ENCODE results near the gene SF3B1. TPM values are rescaled to one million over a fixed set of nuclear protein-coding genes. Genes with fewer than 3 reads are reported as not detected.

The SF3B1 gene
- total and polyA plus RNA-seq, 10 of the 15 experiments (the other 5 are each of a cell fraction or from before 2014, with no cell fraction given) = 163 to 565 (median 239) TPM

GRCh38 chr2:197425550-197425949 is 9.3 kb downstream of the SF3B1 start:
- Histone ChIP-seq H3K4me2 (ENCODE audit: control insufficient read depth, insufficient read depth) (no peak overlapping the region), H3K9me3 (replicated peaks; ENCODE audit: control insufficient read depth, insufficient read depth, low read length) (no peaks in the 10 kb centered on the region), H3K27me3 (replicated peaks in 1 of 2; ENCODE audit: control insufficient read depth in 2 of 2, insufficient read depth in 2 of 2, low read length in 1 of 2) (no peaks in the 10 kb centered on the region), H3K36me3 (ENCODE audit: control insufficient read depth in 2 of 2, insufficient read depth in 2 of 2, low read length in 1 of 2) (peaks cover 3 to 27% of the 10 kb centered on the region in 2 experiments), H2AFZ (ENCODE audit: control insufficient read depth, low read depth, low read length) (no peak overlapping the region), H3K4me1 (ENCODE audit: control insufficient read depth, insufficient read depth, low read length) (0 out of 2 replicates have a peak, but pooled peaks cover 3% of the 10 kb centered on the region), H3K9ac (ENCODE audit: control insufficient read depth, insufficient read depth, low read length) (no peak overlapping the region), H3K27ac (ENCODE audit: control insufficient read depth, insufficient read depth) (no peak overlapping the region), H3K4me3 (no peak overlapping the region), H3K79me2 (ENCODE audit: control insufficient read depth, insufficient read depth, low read length) (peaks cover 84% of the 10 kb centered on the region), H4K20me1 (ENCODE audit: control insufficient read depth, insufficient read depth) (peaks cover 15% of the 10 kb centered on the region)
- no peak for ATAC-seq
- in situ Hi-C loops (cut with MboI) (no loop called here), intact Hi-C loops (cut with micrococcal nuclease; ENCODE audit: unreplicated experiment) (no loop called here)
- no peak for FAIRE-seq
- no peak for TF ChIP-seq SMAD1 (IDR thresholded peaks at IDR 0.05; ENCODE audit: low read depth, partially characterized antibody)
- DNase-seq (ENCODE audit: low read depth, low spot score) = no peak
- CTCF ChIA-PET = interaction anchor here (2.3 kb wide), 1 partner anchor 27 kb away, joined by 6 read pairs; the partner anchor contains the start of gene COQ10B
- POLR2A ChIA-PET = interaction anchor here (0.6 to 1.0 kb wide), 2 partner anchors 10 to 78 kb away, joined by 3 read pairs; partner anchors contain the start of gene SF3B1
- SMC1A ChIA-PET (ENCODE audit: uncharacterized antibody, unreplicated experiment) = no interaction called here
- RAD21 ChIA-PET (ENCODE audit: unreplicated experiment) = interaction anchor here (0.7 kb wide), 1 partner anchor 82 kb away, joined by 4 read pairs; no protein-coding TSS in a partner anchor
- BruUV-seq (replicated peaks) = no TSS peak
- 76% methylated on average over 7 of the region's 7 CpGs for WGBS (ENCODE audit: insufficient coverage, insufficient replicate concordance, low lambda C conversion rate, missing lambda C conversion rate)

GRCh38 chr2:197423307-197423706 is 11.5 kb downstream of the SF3B1 start:
- H3K27me3 ChIP-seq (replicated peaks in 1 of 2; ENCODE audit: control insufficient read depth in 2 of 2, insufficient read depth in 2 of 2, low read length in 1 of 2) = no peaks in the 10 kb centered on the region
- no peaks in the 10 kb centered on the region for H3K4me1 ChIP-seq (ENCODE audit: control insufficient read depth, insufficient read depth, low read length)
- ATAC-seq = no peak
- CTCF ChIA-PET = interaction anchor here (0.6 to 2.3 kb wide), 5 partner anchors 13 to 544 kb away, joined by 3 to 6 read pairs (median 4); partner anchors contain the start of gene COQ10B
- peaks cover 3 to 27% of the 10 kb centered on the region in 2 experiments for H3K36me3 ChIP-seq (ENCODE audit: control insufficient read depth in 2 of 2, insufficient read depth in 2 of 2, low read length in 1 of 2)
- in situ Hi-C loops (cut with MboI) = no loop called here
- BruUV-seq (replicated peaks) = no TSS peak
- POLR2A ChIA-PET = interaction anchor here (0.6 to 1.0 kb wide), 3 partner anchors 12 to 1297 kb away, joined by 3 to 4 read pairs (median 3); partner anchors contain the start of gene SF3B1
- FAIRE-seq = no peak
- peaks cover 11% of the 10 kb centered on the region for H4K20me1 ChIP-seq (ENCODE audit: control insufficient read depth, insufficient read depth)
- no peak overlapping the region for H3K4me2 ChIP-seq (ENCODE audit: control insufficient read depth, insufficient read depth)
- DNase-seq (ENCODE audit: low read depth, low spot score) = no peak
- WGBS (ENCODE audit: insufficient coverage, insufficient replicate concordance, low lambda C conversion rate, missing lambda C conversion rate) = 90% methylated on average over 2 of the region's 2 CpGs
- H3K9me3 ChIP-seq (replicated peaks; ENCODE audit: control insufficient read depth, insufficient read depth, low read length) = no peaks in the 10 kb centered on the region
- SMC1A ChIA-PET (ENCODE audit: uncharacterized antibody, unreplicated experiment) = interaction anchor here (1.2 to 1.9 kb wide), 2 partner anchors 10 to 12 kb away, joined by 5 to 8 read pairs; partner anchors contain the start of gene SF3B1
- intact Hi-C loops (cut with micrococcal nuclease; ENCODE audit: unreplicated experiment) = no loop called here
- no peak overlapping the region for H3K27ac ChIP-seq (ENCODE audit: control insufficient read depth, insufficient read depth)
- RAD21 ChIA-PET (ENCODE audit: unreplicated experiment) = no interaction called here
- no peak overlapping the region for H3K4me3 ChIP-seq
- H3K79me2 ChIP-seq (ENCODE audit: control insufficient read depth, insufficient read depth, low read length) = peaks cover 62% of the 10 kb centered on the region
- no peak overlapping the region for H3K9ac ChIP-seq (ENCODE audit: control insufficient read depth, insufficient read depth, low read length)
- H2AFZ ChIP-seq (ENCODE audit: control insufficient read depth, low read depth, low read length) = no peak overlapping the region
- TF ChIP-seq PRDM15 (CRISPR knock-in tag; IDR thresholded peaks at IDR 0.05) (no peak), ATF7 (IDR thresholded peaks at IDR 0.05; ENCODE audit: low read depth) (no peak), IKZF1 (conservative IDR thresholded peaks at IDR 0.05) (no peak), HDAC2 (IDR thresholded peaks at IDR 0.05) (no peak), SREBF1 (IDR thresholded peaks at IDR 0.05; ENCODE audit: low read length) (no peak), ZNF217 (IDR thresholded peaks at IDR 0.05) (no peak), KLF5 (IDR thresholded peaks at IDR 0.05; ENCODE audit: partially characterized antibody) (no peak), PKNOX1 (IDR thresholded peaks at IDR 0.05) (no peak), SIN3A (IDR thresholded peaks at IDR 0.05; ENCODE audit: low read depth, low read length) (no peak), FOS (IDR thresholded peaks at IDR 0.05; ENCODE audit: borderline replicate concordance, extremely low read depth, insufficient read length) (no peak)

Data from GM12878 (cell line).